Raji (cell line): ENCODE measurements around the gene GPS1.

Source experiments
- POLR2A ChIP-seq: IDR thresholded peaks from 2 replicates; pipeline ENCODE4 v1.6.1; 2011; ENCODE audit warnings: low read depth, low read length, control low read depth; ENCODE audit not compliant: insufficient read depth

The GPS1 gene

GRCh38 chr17:82045936-82046484 is 5.7 kb upstream of the GPS1 start:
- no peak for TF ChIP-seq POLR2A

GRCh38 chr17:82046903-82047302 is 4.8 kb upstream of the GPS1 start:
- no peak for TF ChIP-seq POLR2A

- no peak for TF ChIP-seq POLR2A
Measured at GRCh38 chr17:82047379-82047778, 4.3 kb upstream of the GPS1 start.

GRCh38 chr17:82047914-82048570 is 3.7 kb upstream of the GPS1 start:
- TF ChIP-seq POLR2A = no peak

- no peak for TF ChIP-seq POLR2A
Measured at GRCh38 chr17:82048571-82048971, 3.1 kb upstream of the GPS1 start.

GRCh38 chr17:82049106-82049505 is 2.6 kb upstream of the GPS1 start:
- no peak for TF ChIP-seq POLR2A

- no peak for TF ChIP-seq POLR2A
Measured at GRCh38 chr17:82049521-82049971, 2.2 kb upstream of the GPS1 start.

- no peak for TF ChIP-seq POLR2A
Measured at GRCh38 chr17:82050152-82050760, 1.4 kb upstream of the GPS1 start.

- TF ChIP-seq POLR2A = no peak
Measured at GRCh38 chr17:82050761-82051641, 697 bp upstream of the GPS1 start.

- TF ChIP-seq POLR2A = no peak
Measured at GRCh38 chr17:82052638-82053059, 951 bp downstream of the GPS1 start.

GRCh38 chr17:82053130-82053529 is 1.4 kb downstream of the GPS1 start:
- TF ChIP-seq POLR2A = no peak

GRCh38 chr17:82053556-82054263 is 2.0 kb downstream of the GPS1 start:
- no peak for TF ChIP-seq POLR2A

GRCh38 chr17:82054351-82055022 is 2.8 kb downstream of the GPS1 start:
- no peak for TF ChIP-seq POLR2A
